ENCODE results near the gene DNAJC13.
A peak's percentile ranks its signal among the peaks of the same experiment; 100 is the strongest.

The DNAJC13 gene

DNA sequence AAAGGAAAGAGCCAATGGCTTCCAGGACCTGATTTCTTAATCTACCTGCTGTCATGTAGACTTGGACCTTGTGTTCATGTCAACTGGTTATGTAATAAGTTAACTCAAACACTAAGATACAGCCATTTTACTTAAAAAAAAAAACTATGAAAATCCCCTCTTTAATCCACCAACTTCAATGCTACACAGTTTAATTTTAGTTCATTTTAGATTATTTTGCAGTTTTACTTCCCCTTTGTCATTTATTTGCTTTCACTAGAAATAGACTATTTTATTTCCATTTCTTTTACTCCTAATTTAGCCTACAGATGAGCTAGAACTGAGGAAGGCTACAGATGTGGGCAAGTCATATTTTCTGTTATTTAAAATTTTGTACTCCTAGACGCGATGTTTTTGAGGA, 10.7 kb upstream of the DNAJC13 start:
- DNase-seq (ENCODE audit: low read depth) = no peak

GRCh38 chr3:132407025-132407424, 10.3 kb upstream of the DNAJC13 start:
- DNase-seq (ENCODE audit: low read depth) = no peak

- DNase-seq (ENCODE audit: low read depth) = no peak
These were observed 2.5 kb upstream of the DNAJC13 start for GRCh38 chr3:132414841-132415240.

DNA sequence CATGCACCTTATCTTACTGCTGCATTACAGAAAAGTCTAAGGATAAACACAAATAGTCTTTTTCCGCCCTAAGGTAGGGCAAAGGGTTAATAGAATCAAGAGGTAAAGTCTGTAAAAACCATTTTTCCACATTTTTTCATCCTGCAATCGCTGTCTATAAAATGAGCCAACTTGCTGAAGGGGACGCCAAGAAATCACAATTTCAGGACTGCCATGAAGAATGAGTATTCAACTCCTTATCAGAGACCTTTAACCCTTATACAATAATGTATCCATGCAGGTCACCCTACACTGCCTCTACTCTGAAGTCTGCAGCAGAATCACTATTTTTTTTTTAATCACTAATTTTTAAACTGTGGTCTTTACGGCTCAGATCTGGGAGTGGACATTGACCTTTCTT, 1.1 kb upstream of the DNAJC13 start:
- DNase-seq (ENCODE audit: low read depth) = no peak

DNA sequence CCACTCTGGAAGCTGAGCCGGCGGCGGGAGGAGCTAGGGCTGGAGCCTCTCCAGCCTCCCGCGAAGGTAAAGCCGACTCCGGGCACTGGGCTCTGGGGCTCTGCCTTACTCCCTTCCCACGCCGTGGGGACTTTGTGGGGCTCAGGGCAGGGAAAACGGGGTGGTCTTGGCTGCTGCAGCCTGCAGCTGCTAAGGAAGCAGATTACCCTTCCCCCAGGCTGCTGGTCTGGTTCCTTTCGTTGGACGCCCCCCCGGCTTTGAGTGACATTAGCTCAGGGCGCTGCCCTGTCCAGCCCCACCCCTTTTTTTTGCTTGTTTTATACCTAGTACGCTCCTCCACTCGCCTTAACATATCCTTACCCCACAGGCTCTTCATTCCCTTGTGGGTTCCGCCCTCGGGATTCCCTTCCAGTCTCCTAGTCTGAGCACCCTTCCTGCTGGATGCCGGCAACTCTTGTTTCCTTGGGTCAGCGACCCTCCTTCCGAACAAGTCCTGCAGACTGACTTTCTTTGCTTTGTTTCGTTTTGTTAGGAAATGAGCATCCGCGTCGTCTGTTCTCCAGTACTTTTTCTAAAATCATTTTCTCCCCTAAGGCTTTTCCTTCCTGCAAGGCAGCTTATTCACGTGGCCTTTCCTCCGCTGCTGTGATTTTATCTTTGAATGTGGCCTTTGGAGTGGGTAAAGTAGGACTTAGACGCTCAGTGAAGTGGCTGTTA, 551 bp downstream of the DNAJC13 start:
- DNase-seq (ENCODE audit: low read depth) = peak; percentile 21

DNA sequence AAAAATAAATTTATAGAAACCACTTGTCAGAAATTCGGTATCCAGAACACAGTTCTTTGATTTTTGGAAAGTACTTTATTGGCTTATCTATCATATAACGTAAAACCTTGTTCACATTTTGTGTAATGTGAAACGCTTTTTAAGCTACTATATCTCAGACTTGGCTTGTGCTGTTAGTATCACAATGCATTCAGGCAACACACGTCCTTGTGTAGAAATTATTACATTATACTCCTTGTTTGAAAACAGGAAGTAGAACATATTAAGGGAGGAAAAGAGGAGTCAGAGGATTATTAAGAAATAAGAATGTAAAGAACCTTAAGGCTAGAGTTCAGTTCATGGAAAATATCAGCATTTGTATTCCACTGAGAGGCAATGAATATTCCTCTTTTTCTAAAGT, 1.6 kb downstream of the DNAJC13 start:
- no peak for DNase-seq (ENCODE audit: low read depth)

DNA sequence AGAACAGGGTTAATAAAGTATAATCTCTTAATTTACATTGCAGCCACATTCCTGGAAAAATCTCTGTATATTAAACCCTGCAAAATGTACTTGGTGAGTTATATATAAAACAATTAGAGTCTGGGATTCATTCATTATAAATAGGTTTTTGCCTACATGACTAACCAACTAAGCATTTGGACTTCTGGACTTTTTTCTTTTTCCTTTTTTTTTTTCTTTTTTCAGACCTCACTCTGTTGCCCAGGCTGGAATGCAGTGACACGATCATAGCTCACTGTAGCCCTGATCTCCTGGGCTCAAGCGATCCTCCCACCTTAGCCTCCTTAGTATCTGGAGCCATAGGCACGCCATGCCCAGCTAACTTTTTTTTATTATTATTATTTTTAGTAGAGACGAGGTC, 4.5 kb downstream of the DNAJC13 start:
- DNase-seq (ENCODE audit: low read depth) = no peak

GRCh38 chr3:132422531-132422930, 5.2 kb downstream of the DNAJC13 start:
- no peak for DNase-seq (ENCODE audit: low read depth)

DNA sequence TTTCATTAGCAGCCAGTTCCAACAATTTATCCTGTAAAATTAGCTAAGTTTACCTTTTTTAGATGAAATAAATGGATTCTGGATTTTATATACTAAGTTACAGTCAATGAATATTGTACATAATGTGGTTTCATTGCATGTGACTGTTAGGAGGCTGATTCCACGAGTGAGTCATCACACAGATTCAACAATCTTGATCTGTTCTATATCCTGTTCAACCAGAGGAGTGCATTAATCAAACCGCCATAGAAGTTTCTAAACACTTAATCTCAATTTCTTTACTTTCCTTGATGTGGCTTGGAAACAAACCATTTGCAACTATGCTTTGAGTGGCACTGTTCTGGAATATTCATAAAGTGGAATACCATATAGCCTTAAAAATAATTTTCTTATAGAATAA, 15.3 kb downstream of the DNAJC13 start:
- no peak for DNase-seq (ENCODE audit: low read depth)

DNA sequence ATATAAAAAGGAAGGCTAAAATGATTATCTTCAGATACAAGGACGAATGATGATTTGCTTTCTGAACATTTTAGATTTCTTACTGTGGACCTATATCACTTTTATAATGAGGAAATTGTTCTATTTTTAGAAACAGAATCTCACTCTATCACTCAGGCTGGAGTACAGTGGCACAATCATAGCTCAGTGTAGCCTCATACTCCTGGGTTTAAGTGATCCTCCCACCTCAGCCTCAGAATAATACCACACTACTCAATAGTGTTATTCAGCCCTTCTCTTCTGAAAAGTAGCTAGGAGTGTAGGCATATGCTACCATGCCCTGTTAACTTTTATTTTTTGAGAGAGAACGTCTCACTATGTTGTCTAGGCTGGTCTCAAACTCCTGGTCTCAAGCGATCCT, 15.8 kb downstream of the DNAJC13 start:
- DNase-seq (ENCODE audit: low read depth) = no peak

DNA sequence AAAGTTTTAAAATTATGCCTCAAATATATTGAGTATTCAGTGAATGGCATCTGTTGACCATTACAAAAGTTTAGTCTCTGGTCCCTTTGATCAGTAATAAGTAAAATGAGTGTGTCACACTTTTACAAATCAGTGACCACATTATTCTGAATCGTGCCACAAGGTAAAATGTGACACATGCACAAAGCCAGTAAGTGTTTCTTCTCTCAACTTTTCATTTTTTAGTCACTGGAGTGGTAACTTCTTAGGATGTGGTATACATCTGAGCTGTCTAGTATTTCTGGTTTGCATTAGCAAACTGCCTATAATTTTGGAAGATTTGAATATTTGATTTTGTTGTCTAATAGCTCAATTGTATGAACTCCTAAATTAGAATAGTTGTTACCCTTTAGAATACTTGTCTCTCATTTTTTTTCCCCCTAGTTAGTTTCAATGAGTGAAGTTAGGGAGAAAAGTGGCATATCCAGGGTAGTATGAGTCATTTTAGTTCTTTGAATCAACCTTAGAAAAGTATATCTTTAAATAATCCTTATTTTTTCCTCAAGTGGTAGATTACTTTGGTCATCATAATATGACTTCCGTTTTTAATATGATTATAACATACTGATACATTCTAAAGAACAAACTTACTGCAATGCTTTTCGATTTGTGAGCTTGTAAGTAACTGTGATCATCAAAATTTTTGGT, 18.1 kb downstream of the DNAJC13 start:
- no peak for DNase-seq (ENCODE audit: low read depth)

DNA sequence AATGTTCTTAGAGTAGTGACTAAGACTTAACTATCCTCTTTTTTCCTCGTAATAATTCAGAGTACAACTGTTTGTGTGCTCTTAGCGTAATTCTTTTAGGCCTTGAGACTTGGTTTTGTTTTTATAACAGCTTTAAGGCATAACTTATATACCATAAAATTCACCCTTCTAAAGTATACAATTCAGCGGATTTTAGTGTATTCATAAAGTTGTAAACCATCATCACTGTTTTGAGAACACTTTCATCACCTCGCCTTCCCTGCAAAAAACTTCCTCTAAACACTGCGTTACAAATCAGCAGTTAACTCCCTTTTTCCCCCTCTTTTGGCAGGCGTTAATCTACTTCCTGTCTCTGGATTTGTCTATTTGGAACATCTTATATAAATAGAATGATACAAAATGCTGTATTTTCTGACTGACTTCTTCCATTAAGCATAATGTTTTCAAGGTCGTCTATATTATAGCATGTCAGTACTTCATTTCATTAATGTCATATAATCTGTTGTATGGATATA, 18.7 kb downstream of the DNAJC13 start:
- no peak for DNase-seq (ENCODE audit: low read depth)

GRCh38 chr3:132443421-132443820, 26.1 kb downstream of the DNAJC13 start:
- no peak for DNase-seq (ENCODE audit: low read depth)

DNA sequence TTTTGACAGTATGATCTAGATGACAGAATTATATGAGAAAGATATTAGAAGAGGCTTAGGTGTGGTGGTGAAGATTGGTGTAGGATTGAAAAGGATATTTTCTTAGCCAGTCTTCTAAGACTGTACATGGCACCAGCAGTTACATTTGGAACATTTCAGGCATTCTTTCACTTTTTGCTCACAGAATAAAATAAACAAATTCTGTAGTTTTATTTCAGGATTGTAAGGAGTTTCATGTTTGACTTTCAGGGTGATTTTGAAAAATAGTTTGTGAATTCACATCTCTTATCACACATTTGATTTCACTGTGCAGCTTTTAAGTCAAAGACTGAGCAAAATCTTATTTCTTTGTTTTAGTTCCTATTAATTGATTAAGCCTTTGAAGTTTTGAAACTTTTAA, 27.1 kb downstream of the DNAJC13 start:
- DNase-seq (ENCODE audit: low read depth) = no peak

DNA sequence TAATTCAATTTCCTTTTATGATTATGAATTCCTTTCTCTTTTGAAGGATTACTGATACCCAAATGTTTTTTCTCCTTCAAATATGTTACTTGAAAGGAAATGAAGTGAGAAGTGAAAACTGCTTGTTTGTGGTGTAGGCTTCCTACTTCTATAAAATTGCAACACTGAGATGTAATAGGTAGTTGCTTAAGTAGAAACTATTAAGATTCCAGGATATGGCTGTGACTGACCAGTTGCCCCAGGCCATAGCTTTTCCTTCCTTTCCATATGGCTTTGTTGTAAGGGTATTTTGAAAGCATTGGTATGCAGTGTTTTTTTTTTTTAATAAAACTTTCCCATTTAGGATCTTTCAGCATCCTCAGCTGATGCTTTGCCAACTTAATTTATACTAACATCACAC, 28.5 kb downstream of the DNAJC13 start:
- no peak for DNase-seq (ENCODE audit: low read depth)

- no peak for DNase-seq (ENCODE audit: low read depth)
These were observed 31.1 kb downstream of the DNAJC13 start for GRCh38 chr3:132448216-132448961.

GRCh38 chr3:132456136-132456535, 38.8 kb downstream of the DNAJC13 start:
- DNase-seq (ENCODE audit: low read depth) = no peak

GRCh38 chr3:132456571-132456970, 39.3 kb downstream of the DNAJC13 start:
- DNase-seq (ENCODE audit: low read depth) = no peak

GRCh38 chr3:132457286-132457685, 40.0 kb downstream of the DNAJC13 start:
- no peak for DNase-seq (ENCODE audit: low read depth)

- DNase-seq (ENCODE audit: low read depth) = no peak
These were observed 42.2 kb downstream of the DNAJC13 start for GRCh38 chr3:132459551-132459950.

DNA sequence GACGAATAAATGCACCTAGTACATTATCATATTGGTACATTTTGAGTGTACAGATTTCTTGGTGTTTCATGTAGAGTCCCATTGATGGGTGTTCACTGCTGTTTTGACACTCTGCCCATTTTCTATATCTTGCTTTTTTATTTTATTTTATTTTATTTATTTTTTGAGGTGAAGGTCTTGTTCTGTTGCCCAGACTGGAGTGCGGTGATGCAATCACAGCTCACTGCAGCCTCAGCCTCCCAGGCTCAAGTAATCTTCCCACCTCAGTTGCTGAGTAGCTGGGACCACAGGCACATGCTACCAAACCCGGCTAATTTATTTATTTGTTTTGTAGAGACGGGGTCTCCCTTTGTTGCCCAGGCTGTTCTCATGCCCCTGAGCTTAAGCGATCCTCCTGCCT, 44.2 kb downstream of the DNAJC13 start:
- DNase-seq (ENCODE audit: low read depth) = no peak

- no peak for DNase-seq (ENCODE audit: low read depth)
These were observed 46.8 kb downstream of the DNAJC13 start for GRCh38 chr3:132464066-132464465.

- no peak for DNase-seq (ENCODE audit: low read depth)
These were observed 52.0 kb downstream of the DNAJC13 start for GRCh38 chr3:132469326-132469725.
